DND-41 (cell line): Measurements from ENCODE around the gene NDUFS2.

ENCODE experiments used
- ATAC-seq: fragments of 200-7000 bp; cut with Tn5 transposase; 3 replicates; pipeline ENCODE4 v1.9.1; 2021; ENCODE audit warnings: low read depth; ENCODE audit not compliant: insufficient read depth
- DNase-seq: peaks from one replicate; pipeline ENCODE4 v3.0.0-alpha.2; 2020
- H2AFZ ChIP-seq: 2 replicates; pipeline ENCODE4 v1.6.0; 2012; ENCODE audit warnings: low read depth, low read length
- H3K27ac ChIP-seq: 2 replicates; pipeline ENCODE4 v1.5.1; 2012; ENCODE audit warnings: low read length, inconsistent platforms
- H3K27me3 ChIP-seq: fragments of 200-600 bp; sonication (generic); 2 replicates; pipeline ENCODE4 v1.6.0; 2012; ENCODE audit warnings: low read length, mild to moderate bottlenecking, inconsistent platforms; ENCODE audit not compliant: insufficient read depth, poor library complexity
- H3K36me3 ChIP-seq: 2 replicates; pipeline ENCODE4 v1.5.1; 2012; ENCODE audit warnings: low read length, inconsistent platforms; ENCODE audit not compliant: insufficient read depth
- H3K4me1 ChIP-seq: 2 replicates; pipeline ENCODE4 v1.5.1; 2012; ENCODE audit warnings: mild to moderate bottlenecking, low read length; ENCODE audit not compliant: insufficient read depth
- H3K4me2 ChIP-seq: 2 replicates; pipeline ENCODE4 v1.6.0; 2012; ENCODE audit warnings: mild to moderate bottlenecking, moderate library complexity, low read length, inconsistent platforms; ENCODE audit not compliant: insufficient read depth
- H3K4me3 ChIP-seq, 2 experiments: fragments of 200-600 bp in 1 of 2; shearing (Covaris generic) in 1 of 2; 2 replicates each; pipeline ENCODE4 v1.5.1; 2012 to 2016; ENCODE audit warnings: inconsistent platforms in 2 of 2, low read length in 2 of 2, mild to moderate bottlenecking in 2 of 2, low read depth in 1 of 2, moderate library complexity in 1 of 2
- H3K79me2 ChIP-seq: 2 replicates; pipeline ENCODE4 v1.6.0; 2012; ENCODE audit warnings: low read length, inconsistent platforms; ENCODE audit not compliant: insufficient read depth
- H3K9ac ChIP-seq: 2 replicates; pipeline ENCODE4 v1.6.0; 2012; ENCODE audit warnings: low read depth, mild to moderate bottlenecking, inconsistent platforms, low read length, moderate library complexity
- H3K9me3 ChIP-seq: 2 replicates; pipeline ENCODE4 v1.5.1; 2012; ENCODE audit warnings: low read length, moderate library complexity, mild to moderate bottlenecking, inconsistent platforms; ENCODE audit not compliant: insufficient read depth, severe bottlenecking
- H4K20me1 ChIP-seq: 2 replicates; pipeline ENCODE4 v1.6.0; 2012; ENCODE audit warnings: low read length; ENCODE audit not compliant: insufficient read depth
- CTCF ChIP-seq: IDR thresholded peaks from 2 replicates; pipeline ENCODE4 v1.5.1; 2012; ENCODE audit warnings: borderline replicate concordance, low read length, moderate library complexity, mild to moderate bottlenecking; ENCODE audit not compliant: poor library complexity, severe bottlenecking; ENCODE audit errors: extremely low read depth
- EZH2 ChIP-seq: IDR thresholded peaks from 3 replicates; pipeline ENCODE4 v1.6.1; 2012; ENCODE audit warnings: borderline replicate concordance, low read depth, mild to moderate bottlenecking, moderate library complexity, low read length, inconsistent platforms; ENCODE audit not compliant: severe bottlenecking

NDUFS2 gene

GRCh38 chr1:161176468-161177111 is 25.6 kb upstream of the NDUFS2 start:
- peak overlapping the region; percentile 90 for H2AFZ ChIP-seq
- H3K9me3 ChIP-seq, result no peaks in the 10 kb centered on the region
- H3K27me3 ChIP-seq, result no peaks in the 10 kb centered on the region
- peak overlapping the region; percentile 34 to 73 for H3K4me3 ChIP-seq
- peaks cover 18% of the 10 kb centered on the region for H3K79me2 ChIP-seq
- peak overlapping the region; percentile 93 for H3K4me2 ChIP-seq
- no peak for TF ChIP-seq EZH2
- no peak for TF ChIP-seq CTCF
- H3K27ac ChIP-seq, result peak overlapping the region; percentile 79
- no peaks in the 10 kb centered on the region for H4K20me1 ChIP-seq
- ATAC-seq, result no peak
- peak overlapping the region; percentile 63 for H3K9ac ChIP-seq
- no peak for DNase-seq
- peaks cover 38% of the 10 kb centered on the region for H3K36me3 ChIP-seq
- H3K4me1 ChIP-seq, result peaks cover 30% of the 10 kb centered on the region

- DNase-seq (peak; percentile 94), ATAC-seq (peak; percentile 95)
- Histone ChIP-seq H2AFZ (peak within 1 kb of the TSS; percentile 90), H3K36me3 (peaks cover 31% of the 10 kb centered on the region), H3K4me1 (peaks cover 30% of the 10 kb centered on the region), H3K9ac (peak within 1 kb of the TSS; percentile 63), H3K4me3 (peak within 1 kb of the TSS; percentile 34 to 73), H3K4me2 (peak within 1 kb of the TSS; percentile 93), H3K9me3 (no peaks in the 10 kb centered on the region), H4K20me1 (no peaks in the 10 kb centered on the region), H3K79me2 (peaks cover 18% of the 10 kb centered on the region), H3K27me3 (no peaks in the 10 kb centered on the region), H3K27ac (peak within 1 kb of the TSS; percentile 79)
- TF ChIP-seq EZH2 (no peak), CTCF (peak; percentile 40)
These were observed 24.8 kb upstream of the NDUFS2 start, which contains the start of gene B4GALT3 for GRCh38 chr1:161177112-161177935. TSS of gene B4GALT3 (minus strand) at chr1:161177507. CDS start at chr1:161176060, 1,447 bp downstream.

- DNase-seq, result no peak
- H3K4me3 ChIP-seq, result peak overlapping the region in 1 of 2 experiments; percentile 73; a peak in 2 of 4 replicates
These were observed 24.3 kb upstream of the NDUFS2 start for GRCh38 chr1:161177936-161178244.

More at GRCh38 chr1:161177936-161178244, 24.3 kb upstream of the NDUFS2 start:
- Histone ChIP-seq H3K4me2 (peak overlapping the region; percentile 93), H3K36me3 (peaks cover 25% of the 10 kb centered on the region), H3K27ac (peak overlapping the region; percentile 79), H3K9ac (peak overlapping the region; percentile 63), H3K27me3 (no peaks in the 10 kb centered on the region), H3K4me1 (peaks cover 30% of the 10 kb centered on the region), H3K9me3 (no peaks in the 10 kb centered on the region), H4K20me1 (no peaks in the 10 kb centered on the region), H3K79me2 (peaks cover 18% of the 10 kb centered on the region), H2AFZ (peak overlapping the region; percentile 81)
- TF ChIP-seq CTCF (no peak), EZH2 (no peak)
- ATAC-seq, result no peak
